Endometrial microvascular endothelial cells (primary cell): Measurements from ENCODE around the gene SERPINH1. TPM values are rescaled to one million over a fixed set of nuclear protein-coding genes. Genes with fewer than 3 reads are reported as not detected.

ENCODE experiments used
- in situ Hi-C: cut with HindIII; loops from 2 replicates; pipeline ENCODE4 v1.10.0; 2017; ENCODE audit warnings: low sequenced_read_pairs, low pct_unique_long_range_greater_than_20kb; ENCODE audit errors: inconsistent ontology term
- total RNA-seq: library from RNA; depleted of rRNA; stranded (reverse); fragments of >200 nt; gene quantifications from one replicate; pipeline ENCODE4 v1.2.3, GENCODE V29; 2015; ENCODE audit errors: inconsistent ontology term

Gene SERPINH1
- total RNA-seq, 1 donor from 2014 or later: 652 TPM

DNA sequence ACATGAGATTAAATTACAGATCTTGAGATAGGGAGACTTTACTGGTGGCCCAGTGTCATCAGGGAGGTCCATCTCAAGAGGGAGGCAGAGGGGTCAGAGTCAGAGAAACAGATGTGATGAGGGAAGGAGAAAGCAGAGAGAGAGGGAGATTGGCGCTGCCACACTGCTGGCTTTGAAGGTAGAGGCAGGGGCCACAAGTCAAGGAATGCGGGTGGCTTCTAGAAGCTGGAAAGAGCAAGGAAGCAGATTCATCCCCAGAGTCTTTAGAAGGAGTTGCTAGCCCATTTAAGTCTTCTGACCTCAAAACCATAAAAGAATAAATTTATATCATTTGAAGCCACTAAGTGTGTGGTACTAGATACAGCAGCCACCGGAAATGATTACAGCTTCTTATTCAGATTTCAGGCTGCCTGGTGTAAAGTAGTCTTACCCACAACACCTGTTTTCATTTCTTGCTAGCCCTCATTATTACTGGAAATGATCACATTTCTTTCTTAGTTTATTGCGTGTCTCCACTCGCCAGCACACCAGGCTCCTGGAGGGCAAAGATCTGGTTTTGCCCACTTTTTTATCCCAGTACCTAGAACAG is 12.6 kb upstream of the SERPINH1 start:
- in situ Hi-C loops: no loop called here

DNA sequence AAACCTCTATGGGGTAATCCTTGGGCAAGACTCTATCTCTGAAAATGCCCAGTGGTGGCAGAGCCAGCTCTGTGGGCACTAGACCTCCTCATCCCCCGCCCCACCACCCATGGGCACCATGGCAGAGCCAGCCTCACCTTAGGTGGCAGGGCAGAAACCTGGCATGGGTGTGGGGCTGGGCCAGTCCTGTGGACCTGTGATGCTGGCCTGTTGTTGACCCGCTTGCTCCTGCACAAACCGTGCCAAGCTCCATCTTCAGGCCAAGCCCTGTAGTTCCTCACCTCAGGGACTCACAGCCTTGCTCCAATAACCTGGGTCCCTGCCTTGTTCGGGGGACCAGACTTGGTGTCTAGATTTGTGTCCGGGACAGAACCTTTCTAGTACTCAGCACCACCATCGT is 8.9 kb upstream of the SERPINH1 start:
- in situ Hi-C loops: no loop called here

GRCh38 chr11:75553889-75554257 is 8.2 kb upstream of the SERPINH1 start:
- in situ Hi-C loops: no loop called here

DNA sequence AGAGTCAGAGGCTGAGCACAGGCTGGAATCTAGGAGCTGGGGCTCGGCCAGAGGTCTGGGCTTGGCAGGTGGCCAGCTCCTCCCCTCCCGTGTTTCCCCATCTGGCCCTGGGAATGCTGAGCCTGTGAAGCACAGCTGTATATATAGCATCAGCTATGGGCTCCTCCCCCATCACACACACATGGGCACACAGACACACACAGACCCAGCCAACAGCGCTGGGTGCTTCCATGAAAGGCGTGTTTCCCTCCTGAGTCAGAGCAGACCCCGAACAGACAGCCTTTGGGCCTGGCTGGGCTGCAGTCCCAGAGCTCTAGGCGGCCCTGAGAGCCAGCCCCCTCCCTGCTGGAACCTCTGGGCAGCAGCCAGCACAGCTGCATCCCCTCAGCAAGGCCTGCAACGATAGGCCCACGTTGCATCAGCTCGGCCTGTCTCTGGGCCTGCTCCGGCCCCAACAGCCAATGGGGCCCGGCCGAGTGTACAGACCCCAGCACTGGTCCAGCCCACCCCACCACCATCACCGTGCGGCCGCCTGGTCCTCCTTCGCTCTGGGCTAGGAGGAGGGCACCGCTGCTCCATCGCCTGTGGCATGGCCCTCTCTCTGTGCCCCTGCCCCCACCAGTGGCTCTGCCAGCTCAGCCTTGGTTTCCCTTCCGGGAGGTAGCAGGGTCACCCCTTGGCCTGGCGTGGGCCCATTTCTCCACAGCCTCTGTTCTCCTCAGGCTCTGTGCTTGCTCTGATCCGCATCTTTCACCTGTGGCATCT is 7.6 kb upstream of the SERPINH1 start:
- in situ Hi-C loops: no loop called here

GRCh38 chr11:75555079-75555811 is 6.8 kb upstream of the SERPINH1 start:
- in situ Hi-C loops: no loop called here

DNA sequence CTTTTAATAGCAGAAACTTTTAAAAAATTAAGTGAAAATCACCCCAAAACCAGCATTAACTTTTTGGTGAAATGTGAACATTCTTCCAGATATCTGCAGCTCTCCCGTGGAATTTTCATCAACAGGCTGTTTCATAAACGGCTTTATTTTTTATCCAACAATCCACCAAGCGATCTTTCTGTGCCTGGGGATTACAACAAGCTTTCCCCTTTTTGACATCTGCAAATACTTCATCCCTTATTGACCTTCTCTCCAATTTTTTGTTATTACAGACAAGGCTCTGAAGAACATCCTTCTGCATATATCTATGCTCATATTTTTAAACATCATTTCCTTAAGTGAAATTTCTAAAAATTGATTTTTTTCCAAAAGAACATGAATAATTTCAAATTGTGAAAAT is 5.8 kb upstream of the SERPINH1 start:
- in situ Hi-C loops: no loop called here

DNA sequence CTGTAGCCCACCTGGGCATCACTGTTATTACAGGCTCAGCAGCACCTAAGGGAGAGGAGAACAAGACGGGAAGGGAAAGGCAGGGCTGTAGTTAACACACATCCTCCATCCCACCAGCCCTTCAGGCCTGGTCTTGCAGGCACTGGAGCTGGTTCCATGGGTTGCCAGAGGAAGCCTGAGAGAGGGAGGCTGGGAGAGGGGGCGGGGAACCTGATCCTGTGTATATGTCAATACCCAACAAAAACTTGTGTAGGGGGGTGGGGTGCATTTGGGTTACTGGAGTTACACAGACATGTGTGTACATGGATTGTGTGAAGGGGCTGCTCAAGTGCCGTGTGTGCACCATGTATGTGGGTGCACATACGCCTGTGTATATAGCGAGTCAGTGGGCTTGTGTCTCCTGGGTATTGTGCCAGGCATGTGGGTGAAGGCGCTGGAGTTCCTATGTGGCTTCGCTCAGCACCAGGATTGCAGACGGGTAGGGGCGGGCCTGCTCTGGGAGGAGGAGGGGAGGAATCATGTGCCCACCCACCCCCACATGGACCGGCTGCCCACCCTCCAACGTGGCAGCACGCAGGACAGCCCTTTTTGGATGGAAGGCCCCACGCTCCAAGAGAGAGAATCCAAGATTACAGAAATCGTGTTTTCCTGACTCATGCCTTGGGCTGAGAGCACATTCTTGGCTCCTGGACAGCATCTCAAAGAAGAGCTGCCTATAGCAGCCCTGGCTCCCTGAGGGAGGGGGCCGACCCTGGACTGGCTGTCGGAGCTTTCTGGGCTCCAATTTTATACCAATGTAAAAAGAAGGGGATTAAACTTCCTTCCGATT is 4.2 kb upstream of the SERPINH1 start:
- in situ Hi-C loops: no loop called here

DNA sequence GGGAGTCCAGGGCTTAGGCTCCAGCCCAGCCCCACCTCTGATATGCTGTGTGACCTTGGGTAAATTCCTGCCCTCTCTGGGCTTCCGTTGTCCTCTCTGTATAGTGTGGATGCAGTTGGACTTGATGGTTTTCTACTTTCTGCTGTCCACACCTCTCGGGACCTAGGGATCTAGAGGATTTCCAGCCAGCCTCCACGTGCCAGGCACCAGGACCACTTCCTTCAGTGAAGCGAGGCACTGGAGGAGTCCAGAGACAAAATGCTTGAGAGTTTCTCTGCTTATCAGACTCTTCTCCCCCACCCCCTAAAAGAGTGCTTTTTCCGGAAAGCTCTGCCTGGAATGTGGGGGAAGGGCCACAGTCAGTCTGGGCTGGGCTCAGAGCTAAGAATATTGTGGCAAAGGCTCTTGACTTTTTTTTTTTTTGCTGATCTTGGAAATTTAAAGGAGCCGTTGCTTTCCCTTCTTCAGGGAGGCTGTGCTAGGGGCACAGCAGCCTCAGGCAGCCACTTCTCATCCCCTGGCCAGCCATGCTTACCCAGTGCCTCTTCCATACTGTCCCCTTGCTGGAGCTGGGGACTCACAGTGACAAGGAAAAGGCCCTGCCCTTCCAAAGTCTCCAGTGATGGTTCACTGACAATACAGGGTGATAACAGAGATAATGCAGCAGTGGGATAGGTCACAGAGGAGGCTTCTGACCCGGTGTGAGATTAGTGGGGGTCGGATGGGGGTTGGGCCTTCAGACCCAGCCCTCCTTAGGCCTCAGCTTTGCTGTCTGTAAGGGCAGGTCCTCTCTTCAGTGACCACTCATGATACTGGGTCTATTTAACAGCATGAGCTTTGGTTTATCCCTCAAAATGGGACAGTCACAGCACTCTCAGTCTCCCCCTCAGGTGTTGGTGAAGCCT is 2.9 kb upstream of the SERPINH1 start:
- in situ Hi-C loops: no loop called here

GRCh38 chr11:75560644-75561043 is 1.4 kb upstream of the SERPINH1 start:
- in situ Hi-C loops: no loop called here

GRCh38 chr11:75561426-75562047 is 516 bp upstream of the SERPINH1 start:
- in situ Hi-C loops: no loop called here

DNA sequence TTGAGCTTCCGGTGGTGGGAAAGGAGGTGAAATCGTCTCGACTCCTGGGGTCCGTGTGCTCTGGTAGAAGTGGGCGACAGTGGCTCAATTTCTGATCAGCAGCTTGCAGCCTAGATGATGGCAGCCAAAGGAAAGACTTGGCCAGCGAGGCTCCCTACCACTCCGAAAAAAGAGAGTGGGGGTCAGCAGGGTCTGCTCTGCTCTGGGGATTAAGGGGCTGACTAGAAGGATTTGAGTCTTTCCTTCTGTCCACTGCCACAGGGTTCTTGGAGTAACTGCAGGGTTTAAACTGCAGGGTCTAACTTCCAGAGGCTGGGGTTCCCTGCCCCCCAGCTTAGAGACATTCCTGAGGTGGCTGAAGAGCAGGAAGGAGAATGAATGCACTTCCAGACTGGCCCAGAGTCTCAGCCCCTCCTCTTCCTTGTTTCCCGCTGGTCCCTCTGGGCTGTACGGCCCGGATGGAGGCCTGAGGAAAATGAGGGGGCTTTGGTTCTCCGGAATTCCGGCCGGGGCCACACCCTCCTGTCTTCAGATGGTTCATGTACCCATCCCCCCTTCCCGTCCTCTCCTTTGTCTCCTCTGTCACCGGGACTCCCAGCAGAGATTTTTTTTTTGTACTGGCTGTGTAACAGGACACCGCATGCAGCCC is 907 bp downstream of the SERPINH1 start:
- in situ Hi-C loops: no loop called here

GRCh38 chr11:75563501-75563977 is 1.5 kb downstream of the SERPINH1 start:
- in situ Hi-C loops: no loop called here

DNA sequence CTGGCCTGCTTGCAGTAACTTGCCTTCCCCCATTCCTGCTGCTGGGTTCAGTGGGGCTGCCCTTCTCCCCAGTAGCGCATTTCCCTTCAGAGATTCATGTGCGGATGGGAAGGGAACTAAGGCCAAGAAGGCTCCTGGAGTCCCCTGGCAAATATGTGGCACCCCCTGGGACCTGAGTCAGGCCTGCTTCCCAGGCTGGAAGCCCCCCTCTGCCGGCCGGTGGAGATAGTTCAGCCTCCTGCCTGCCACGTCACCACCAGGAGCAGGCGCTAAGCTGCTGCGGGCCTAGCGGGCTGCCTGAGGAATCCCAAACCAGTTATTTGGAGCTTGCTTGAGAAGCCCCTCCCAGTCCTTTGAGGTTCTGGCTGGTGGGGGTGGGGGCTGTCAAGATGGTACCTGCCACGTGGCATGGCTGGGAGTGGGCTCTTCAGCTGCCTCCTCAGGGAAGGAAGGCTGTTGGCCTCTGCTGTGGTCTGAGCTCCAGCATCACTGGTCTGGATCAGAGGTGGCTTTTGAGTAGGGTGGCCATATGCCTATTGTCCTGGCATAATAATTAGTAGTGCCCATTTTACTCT is 2.0 kb downstream of the SERPINH1 start:
- in situ Hi-C loops: no loop called here

DNA sequence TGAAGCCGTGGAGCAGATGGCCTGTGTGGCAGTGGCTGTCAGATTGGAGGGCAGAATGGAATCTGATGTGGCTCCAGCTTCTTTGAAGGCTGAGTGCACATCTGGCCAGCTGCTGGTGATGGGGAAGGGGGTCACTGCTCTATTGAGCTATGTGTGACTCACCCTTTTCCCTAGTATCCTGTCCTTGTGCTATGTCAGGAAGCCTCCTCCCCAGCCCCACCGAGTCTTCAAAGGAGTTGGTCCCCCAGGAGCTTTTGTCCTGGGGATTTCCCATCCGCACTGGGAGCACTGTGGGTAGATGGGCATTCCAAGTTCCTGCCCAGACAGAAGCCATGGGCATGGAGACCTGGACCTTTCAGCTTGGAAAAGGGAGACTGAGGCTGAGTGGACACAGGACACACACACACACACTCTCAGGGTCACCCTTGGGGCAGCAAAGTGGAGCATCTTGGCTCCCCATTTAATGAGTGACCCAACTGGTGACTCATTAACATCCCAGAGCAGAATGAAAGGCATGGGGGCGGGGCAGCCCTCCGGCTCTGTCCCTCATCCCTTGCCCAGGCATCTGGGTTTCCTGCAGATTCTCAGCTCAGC is 3.3 kb downstream of the SERPINH1 start:
- in situ Hi-C loops: no loop called here

GRCh38 chr11:75565916-75566762 is 4.1 kb downstream of the SERPINH1 start:
- in situ Hi-C loops: no loop called here

DNA sequence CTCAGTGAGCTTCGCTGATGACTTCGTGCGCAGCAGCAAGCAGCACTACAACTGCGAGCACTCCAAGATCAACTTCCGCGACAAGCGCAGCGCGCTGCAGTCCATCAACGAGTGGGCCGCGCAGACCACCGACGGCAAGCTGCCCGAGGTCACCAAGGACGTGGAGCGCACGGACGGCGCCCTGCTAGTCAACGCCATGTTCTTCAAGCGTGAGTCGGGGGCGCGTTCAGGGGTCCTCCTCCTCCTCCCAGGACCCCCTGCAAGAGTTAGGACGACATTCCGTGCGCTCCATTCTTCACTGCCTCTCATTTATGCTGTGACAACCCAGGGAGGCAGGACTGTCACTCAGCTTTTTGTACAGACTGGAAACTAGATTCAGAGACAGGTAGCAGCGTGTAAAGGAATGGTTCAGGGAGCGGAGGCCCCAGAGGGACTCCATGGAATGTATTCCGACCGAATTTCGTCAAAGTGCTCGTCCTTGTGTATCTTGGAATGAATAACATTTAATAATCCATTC is 4.8 kb downstream of the SERPINH1 start:
- in situ Hi-C loops: no loop called here
